Activated T-helper 1 cell treated with anti-CD3 and anti-CD28 coated beads, Interleukin-2, amount 50 U/mL, for 16 hours (primary cell): ENCODE results near the gene DNAH17.
A peak's percentile ranks its signal among the peaks of the same experiment; 100 is the strongest.

Experiments
- DNase-seq, 2 donors: peaks; one replicate each; pipeline ENCODE4 v3.0.0-alpha.2; 2020; ENCODE audit warnings: low read depth in 1 of 2, low spot score in 1 of 2

DNAH17 gene

GRCh38 chr17:78496311-78496710 is 80.9 kb downstream of the DNAH17 start:
- no peak for DNase-seq

GRCh38 chr17:78495634-78496033 is 81.6 kb downstream of the DNAH17 start:
- no peak for DNase-seq

GRCh38 chr17:78494696-78495330 is 82.4 kb downstream of the DNAH17 start:
- no peak for DNase-seq

- no peak for DNase-seq
Observed at GRCh38 chr17:78493853-78494695, 83.1 kb downstream of the DNAH17 start.

- no peak for DNase-seq
Observed at GRCh38 chr17:78493450-78493849, 83.7 kb downstream of the DNAH17 start.

GRCh38 chr17:78492116-78492799 is 84.9 kb downstream of the DNAH17 start:
- DNase-seq, result no peak

- no peak for DNase-seq
Observed at GRCh38 chr17:78491236-78492115, 85.7 kb downstream of the DNAH17 start.

- no peak for DNase-seq
Observed at GRCh38 chr17:78490673-78491072, 86.5 kb downstream of the DNAH17 start.

GRCh38 chr17:78490156-78490555 is 87.0 kb downstream of the DNAH17 start:
- DNase-seq, result no peak

- DNase-seq, result no peak
Observed at GRCh38 chr17:78488867-78489634, 88.1 kb downstream of the DNAH17 start.

- DNase-seq, result no peak
Observed at GRCh38 chr17:78488156-78488555, 89.0 kb downstream of the DNAH17 start.

- DNase-seq, result no peak
Observed at GRCh38 chr17:78486946-78487680, 90.1 kb downstream of the DNAH17 start.

GRCh38 chr17:78486228-78486802 is 90.9 kb downstream of the DNAH17 start:
- no peak for DNase-seq

- DNase-seq, result no peak
Observed at GRCh38 chr17:78485290-78486168, 91.7 kb downstream of the DNAH17 start.

GRCh38 chr17:78484271-78485246 is 92.6 kb downstream of the DNAH17 start:
- peak; percentile 26 to 59 for DNase-seq

GRCh38 chr17:78479369-78479768 is 97.8 kb downstream of the DNAH17 start:
- DNase-seq, result no peak

GRCh38 chr17:78478757-78479297 is 98.4 kb downstream of the DNAH17 start:
- DNase-seq, result no peak
